ENCODE results near the gene MRPL46.

MRPL46 gene

DNA sequence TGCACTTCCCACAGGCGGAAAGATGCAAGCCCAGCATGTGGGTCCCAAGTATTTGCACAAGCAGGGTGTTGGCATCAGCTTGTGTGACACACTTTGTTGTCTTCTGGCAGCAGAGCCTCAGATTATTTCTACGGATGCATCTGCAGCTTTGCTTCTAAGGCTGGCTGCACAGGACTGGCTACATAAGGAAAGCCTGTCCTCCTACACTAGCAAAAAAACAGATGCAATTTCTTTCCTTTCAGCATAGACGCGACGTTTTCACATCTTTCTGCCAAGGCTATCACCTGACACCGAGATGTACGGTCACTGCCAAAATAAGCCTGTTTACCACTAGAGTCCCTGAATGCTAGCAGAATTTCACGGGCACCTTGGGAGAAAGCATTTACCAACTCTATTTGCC lies 13.8 kb upstream of the MRPL46 start:
- H3K4me3 ChIP-seq (ENCODE audit: low read length) = no peak overlapping the region
- no peak overlapping the region for H3K27ac ChIP-seq (ENCODE audit: low read length)
- no peaks in the 10 kb centered on the region for H3K9me3 ChIP-seq (ENCODE audit: insufficient read depth, low read length)
- H3K36me3 ChIP-seq (replicated peaks; ENCODE audit: low read depth, low read length) = peaks cover 34% of the 10 kb centered on the region
- TF ChIP-seq, protein P1, sequence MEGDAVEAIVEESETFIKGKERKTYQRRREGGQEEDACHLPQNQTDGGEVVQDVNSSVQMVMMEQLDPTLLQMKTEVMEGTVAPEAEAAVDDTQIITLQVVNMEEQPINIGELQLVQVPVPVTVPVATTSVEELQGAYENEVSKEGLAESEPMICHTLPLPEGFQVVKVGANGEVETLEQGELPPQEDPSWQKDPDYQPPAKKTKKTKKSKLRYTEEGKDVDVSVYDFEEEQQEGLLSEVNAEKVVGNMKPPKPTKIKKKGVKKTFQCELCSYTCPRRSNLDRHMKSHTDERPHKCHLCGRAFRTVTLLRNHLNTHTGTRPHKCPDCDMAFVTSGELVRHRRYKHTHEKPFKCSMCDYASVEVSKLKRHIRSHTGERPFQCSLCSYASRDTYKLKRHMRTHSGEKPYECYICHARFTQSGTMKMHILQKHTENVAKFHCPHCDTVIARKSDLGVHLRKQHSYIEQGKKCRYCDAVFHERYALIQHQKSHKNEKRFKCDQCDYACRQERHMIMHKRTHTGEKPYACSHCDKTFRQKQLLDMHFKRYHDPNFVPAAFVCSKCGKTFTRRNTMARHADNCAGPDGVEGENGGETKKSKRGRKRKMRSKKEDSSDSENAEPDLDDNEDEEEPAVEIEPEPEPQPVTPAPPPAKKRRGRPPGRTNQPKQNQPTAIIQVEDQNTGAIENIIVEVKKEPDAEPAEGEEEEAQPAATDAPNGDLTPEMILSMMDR (IDR thresholded peaks at IDR 0.05; ENCODE audit: low read depth, low read length) = no peak
- TF ChIP-seq EZH2phosphoT487 (IDR thresholded peaks at IDR 0.05; ENCODE audit: low read depth) = no peak
- H3K4me2 ChIP-seq (ENCODE audit: low read length) = no peak overlapping the region
- H3K9ac ChIP-seq (ENCODE audit: low read length) = no peak overlapping the region
- H3K79me2 ChIP-seq (ENCODE audit: low read length) = peaks cover 8% of the 10 kb centered on the region
- H4K20me1 ChIP-seq (ENCODE audit: insufficient read depth, low read length) = no peaks in the 10 kb centered on the region
- no peaks in the 10 kb centered on the region for H3K27me3 ChIP-seq (ENCODE audit: low read depth, low read length)
- no peak overlapping the region for H2AFZ ChIP-seq (ENCODE audit: low read depth, low read length)
- peaks cover 31% of the 10 kb centered on the region for H3K4me1 ChIP-seq (ENCODE audit: low read length)

DNA sequence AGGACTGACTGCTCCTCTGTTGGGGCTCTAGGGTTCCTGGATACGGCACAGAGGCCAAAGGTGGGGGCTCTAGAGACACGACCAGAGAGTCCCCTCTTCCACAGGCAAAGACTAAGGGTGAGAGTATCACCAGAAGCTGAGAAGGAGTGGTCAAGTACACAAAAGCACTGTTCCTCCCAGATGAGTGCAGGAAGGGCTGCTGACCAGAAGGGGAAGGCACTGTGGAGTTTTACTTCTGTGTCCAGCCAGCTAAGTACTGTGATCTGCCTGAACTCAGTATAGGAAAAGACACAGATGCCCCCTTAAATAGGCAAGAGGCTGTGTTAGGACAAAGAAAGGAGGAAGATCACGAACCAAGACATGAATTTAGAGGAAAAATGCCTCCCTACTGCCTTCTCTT lies 12.0 kb upstream of the MRPL46 start:
- H3K79me2 ChIP-seq (ENCODE audit: low read length) = peaks cover 13% of the 10 kb centered on the region
- peaks cover 35% of the 10 kb centered on the region for H3K4me1 ChIP-seq (ENCODE audit: low read length)
- no peaks in the 10 kb centered on the region for H3K27me3 ChIP-seq (ENCODE audit: low read depth, low read length)
- H3K9ac ChIP-seq (ENCODE audit: low read length) = no peak overlapping the region
- H3K4me2 ChIP-seq (ENCODE audit: low read length) = no peak overlapping the region
- TF ChIP-seq, protein P1 (IDR thresholded peaks at IDR 0.05; ENCODE audit: low read depth, low read length) = no peak
- no peak for TF ChIP-seq EZH2phosphoT487 (IDR thresholded peaks at IDR 0.05; ENCODE audit: low read depth)
- H3K27ac ChIP-seq (ENCODE audit: low read length) = peak overlapping the region; percentile 17; the same call in 1 of the 2 replicates
- no peaks in the 10 kb centered on the region for H3K9me3 ChIP-seq (ENCODE audit: insufficient read depth, low read length)
- no peak overlapping the region for H3K4me3 ChIP-seq (ENCODE audit: low read length)
- peaks cover 44% of the 10 kb centered on the region for H3K36me3 ChIP-seq (replicated peaks; ENCODE audit: low read depth, low read length)
- no peak overlapping the region for H2AFZ ChIP-seq (ENCODE audit: low read depth, low read length)
- no peaks in the 10 kb centered on the region for H4K20me1 ChIP-seq (ENCODE audit: insufficient read depth, low read length)

DNA sequence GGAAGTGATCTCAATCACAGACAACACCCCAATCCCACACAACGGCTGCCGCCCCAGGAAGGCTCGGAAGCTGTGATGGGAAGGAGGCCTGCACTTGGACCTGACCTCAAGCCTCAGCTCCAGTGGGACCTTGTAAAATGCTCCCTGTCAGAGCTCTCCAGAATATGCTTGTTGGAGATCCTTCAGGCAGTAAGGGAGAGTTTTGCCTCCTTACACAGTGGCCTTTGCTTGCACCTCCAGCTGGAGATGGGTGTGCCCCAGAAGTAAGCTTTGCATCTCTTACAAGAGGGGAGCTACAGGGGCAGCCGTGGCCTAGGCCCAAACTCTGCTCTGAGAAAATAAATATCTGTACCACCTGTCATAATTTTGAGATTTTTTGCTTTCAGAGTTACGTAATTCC lies 10.7 kb upstream of the MRPL46 start:
- H3K36me3 ChIP-seq (replicated peaks; ENCODE audit: low read depth, low read length) = peaks cover 52% of the 10 kb centered on the region
- H3K9me3 ChIP-seq (ENCODE audit: insufficient read depth, low read length) = no peaks in the 10 kb centered on the region
- peak overlapping the region; percentile 20; the same call in 1 of the 2 replicates for H3K9ac ChIP-seq (ENCODE audit: low read length)
- no peaks in the 10 kb centered on the region for H4K20me1 ChIP-seq (ENCODE audit: insufficient read depth, low read length)
- TF ChIP-seq EZH2phosphoT487 (IDR thresholded peaks at IDR 0.05; ENCODE audit: low read depth) = no peak
- TF ChIP-seq, protein P1 (IDR thresholded peaks at IDR 0.05; ENCODE audit: low read depth, low read length) = no peak
- H2AFZ ChIP-seq (ENCODE audit: low read depth, low read length) = no peak overlapping the region
- H3K27me3 ChIP-seq (ENCODE audit: low read depth, low read length) = no peaks in the 10 kb centered on the region
- H3K4me2 ChIP-seq (ENCODE audit: low read length) = 0 out of 2 replicates have a peak overlapping the region, but pooled peaks have one; percentile 11
- H3K27ac ChIP-seq (ENCODE audit: low read length) = peak overlapping the region; percentile 74
- peaks cover 45% of the 10 kb centered on the region for H3K4me1 ChIP-seq (ENCODE audit: low read length)
- H3K4me3 ChIP-seq (ENCODE audit: low read length) = no peak overlapping the region
- H3K79me2 ChIP-seq (ENCODE audit: low read length) = peaks cover 22% of the 10 kb centered on the region

DNA sequence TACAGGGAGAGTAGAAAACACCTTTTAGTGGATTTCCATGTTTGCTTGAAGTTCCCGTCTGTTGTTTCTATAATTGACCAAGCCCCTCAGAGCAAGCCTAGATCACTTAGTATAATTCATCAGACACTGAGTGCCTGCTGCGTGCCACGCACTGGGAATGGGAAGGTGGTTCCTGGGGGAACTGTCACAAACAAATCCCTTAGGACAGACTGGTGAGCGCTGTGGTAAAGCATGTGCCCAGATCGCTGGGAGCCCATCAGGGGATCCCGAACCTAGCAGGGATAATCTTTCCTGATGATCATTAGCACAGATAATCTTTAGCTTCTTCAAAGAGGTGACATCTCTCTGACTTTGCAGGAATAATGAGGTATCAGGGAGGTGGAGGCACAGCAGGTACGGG lies 9.9 kb upstream of the MRPL46 start:
- TF ChIP-seq, protein P1 (IDR thresholded peaks at IDR 0.05; ENCODE audit: low read depth, low read length) = no peak
- no peak for TF ChIP-seq EZH2phosphoT487 (IDR thresholded peaks at IDR 0.05; ENCODE audit: low read depth)
- H3K4me1 ChIP-seq (ENCODE audit: low read length) = peaks cover 48% of the 10 kb centered on the region
- H2AFZ ChIP-seq (ENCODE audit: low read depth, low read length) = no peak overlapping the region
- H3K27ac ChIP-seq (ENCODE audit: low read length) = peak overlapping the region; percentile 74
- H3K4me2 ChIP-seq (ENCODE audit: low read length) = peak overlapping the region; percentile 46
- no peaks in the 10 kb centered on the region for H3K9me3 ChIP-seq (ENCODE audit: insufficient read depth, low read length)
- no peaks in the 10 kb centered on the region for H3K27me3 ChIP-seq (ENCODE audit: low read depth, low read length)
- peaks cover 55% of the 10 kb centered on the region for H3K36me3 ChIP-seq (replicated peaks; ENCODE audit: low read depth, low read length)
- peak overlapping the region; percentile 50; the same call in 1 of the 2 replicates for H3K9ac ChIP-seq (ENCODE audit: low read length)
- H3K4me3 ChIP-seq (ENCODE audit: low read length) = no peak overlapping the region
- H3K79me2 ChIP-seq (ENCODE audit: low read length) = peaks cover 26% of the 10 kb centered on the region
- H4K20me1 ChIP-seq (ENCODE audit: insufficient read depth, low read length) = no peaks in the 10 kb centered on the region
